PC-9 (cell line): ENCODE results near the gene CNDP1. TPM values are rescaled to one million over a fixed set of nuclear protein-coding genes. Genes with fewer than 3 reads are reported as not detected.

Experiments
- BruUV-seq: library from RNA; stranded (reverse); fragments of 400-500 nt; replicated peaks from 2 replicates; lab custom pipeline; 2021; lab: Mats Ljungman, UMichigan
- CTCF ChIA-PET: fragments of 300-600 bp; sonication (Branson Sonifier 250); formaldehyde crosslinking; loops from one replicate; lab custom pipeline; 2022; ENCODE audit warnings: antibody characterized with exemption; lab: Charles Lee
- POLR2A ChIA-PET: fragments of 300-600 bp; sonication (Branson Sonifier 250); formaldehyde crosslinking; loops from one replicate; lab custom pipeline; 2022; ENCODE audit warnings: antibody characterized with exemption; ENCODE audit not compliant: unreplicated experiment; lab: Charles Lee
- DNase-seq, 2 experiments: peaks; one replicate each; pipeline versions ENCODE4 v3.0.0 to v3.0.0-alpha.2; 2015 to 2022; ENCODE audit warnings: mixed read lengths in 1 of 2
- H2AFZ ChIP-seq: fragments of 200-600 bp; sonication (generic); 2 replicates; pipeline ENCODE4 v1.8.1; 2017; ENCODE audit warnings: antibody characterized with exemption
- H3F3A ChIP-seq: fragments of 200-600 bp; sonication (generic); 2 replicates; pipeline ENCODE4 v1.8.1; 2017; ENCODE audit warnings: antibody characterized with exemption, mild to moderate bottlenecking, low read depth; ENCODE audit not compliant: insufficient read depth
- H3K27ac ChIP-seq: fragments of 200-600 bp; sonication (generic); 2 replicates; pipeline ENCODE4 v1.6.1; 2016; ENCODE audit warnings: mixed run types
- H3K27me3 ChIP-seq: fragments of 200-600 bp; sonication (generic); 2 replicates; pipeline ENCODE4 v1.6.1; 2016; ENCODE audit warnings: low read depth, mixed run types; ENCODE audit not compliant: insufficient read depth
- H3K36me3 ChIP-seq: fragments of 200-600 bp; sonication (generic); 2 replicates; pipeline ENCODE4 v1.6.1; 2016; ENCODE audit warnings: low read depth, mixed run types
- H3K4me1 ChIP-seq: fragments of 200-600 bp; sonication (generic); replicated peaks from 2 replicates; pipeline ENCODE4 v1.6.1; 2016; ENCODE audit warnings: mixed run types; ENCODE audit not compliant: insufficient read depth
- H3K4me2 ChIP-seq: fragments of 200-600 bp; sonication (generic); 2 replicates; pipeline ENCODE4 v1.6.1; 2017; ENCODE audit warnings: mixed run types
- H3K4me3 ChIP-seq: fragments of 200-600 bp; sonication (generic); 2 replicates; pipeline ENCODE4 v1.6.1; 2016; ENCODE audit warnings: mixed run types
- H3K79me2 ChIP-seq: fragments of 200-600 bp; sonication (generic); 2 replicates; pipeline ENCODE4 v1.6.1; 2017; ENCODE audit warnings: low read depth, mixed run types
- H3K9me2 ChIP-seq: fragments of 200-600 bp; sonication (generic); 2 replicates; pipeline ENCODE4 v1.8.1; 2017; ENCODE audit warnings: mild to moderate bottlenecking; ENCODE audit not compliant: insufficient read depth
- H3K9me3 ChIP-seq: fragments of 200-600 bp; sonication (generic); 2 replicates; pipeline ENCODE4 v1.8.1; 2016; ENCODE audit warnings: low read depth; ENCODE audit not compliant: insufficient read depth
- H4K20me1 ChIP-seq: fragments of 200-600 bp; sonication (generic); 2 replicates; pipeline ENCODE4 v1.8.1; 2017; ENCODE audit not compliant: insufficient read depth
- CTCF ChIP-seq: fragments of 200-600 bp; sonication (generic); conservative IDR thresholded peaks from 2 replicates; pipeline ENCODE4 v1.6.1; 2017; ENCODE audit warnings: mixed run types, antibody characterized with exemption, mild to moderate bottlenecking, moderate library complexity
- EZH2 ChIP-seq: fragments of 200-600 bp; sonication (generic); IDR thresholded peaks from 2 replicates; pipeline ENCODE4 v1.8.0; 2017; ENCODE audit warnings: antibody characterized with exemption, low read depth
- intact Hi-C: fragments of 100-400 bp; cut with micrococcal nuclease; formaldehyde crosslinking; loops from one replicate; pipeline ENCODE4 v1.10.0; 2022; ENCODE audit not compliant: unreplicated experiment
- total RNA-seq: library from RNA; stranded (reverse); gene quantifications from 2 replicates; pipeline ENCODE4 v1.2.3, GENCODE V29; 2021

The CNDP1 gene
- total RNA-seq, 1 experiment from 2014 or later, result not detected

GRCh38 chr18:74516271-74517235 lies 17.7 kb upstream of the CNDP1 start:
- H2AFZ ChIP-seq, result no peak overlapping the region
- H3F3A ChIP-seq, result no peaks in the 10 kb centered on the region
- no peaks in the 10 kb centered on the region for H3K9me2 ChIP-seq
- H3K27ac ChIP-seq, result no peak overlapping the region
- no peak overlapping the region for H3K4me3 ChIP-seq
- H4K20me1 ChIP-seq, result no peaks in the 10 kb centered on the region; the same call in 1 of the 2 replicates
- H3K4me2 ChIP-seq, result no peak overlapping the region
- no peak for TF ChIP-seq EZH2
- TF ChIP-seq CTCF, result no peak
- no TSS peak for BruUV-seq
- ChIA-PET POLR2A (no interaction called here), CTCF (no interaction called here)
- no peak for DNase-seq
- intact Hi-C loops, result no loop called here
- H3K4me1 ChIP-seq, result no peaks in the 10 kb centered on the region
- H3K79me2 ChIP-seq, result no peaks in the 10 kb centered on the region
- H3K27me3 ChIP-seq, result no peaks in the 10 kb centered on the region
- H3K9me3 ChIP-seq, result no peaks in the 10 kb centered on the region
- 0 out of 2 replicates have a peak, but pooled peaks cover 8% of the 10 kb centered on the region for H3K36me3 ChIP-seq

- DNase-seq, result no peak
- ChIA-PET CTCF (no interaction called here), POLR2A (no interaction called here)
- H3K27ac ChIP-seq, result no peak overlapping the region
- H3F3A ChIP-seq, result no peaks in the 10 kb centered on the region
- no peak for TF ChIP-seq EZH2
- TF ChIP-seq CTCF, result no peak
- no peak overlapping the region for H3K4me3 ChIP-seq
- no peak overlapping the region for H3K4me2 ChIP-seq
- no TSS peak for BruUV-seq
- H3K36me3 ChIP-seq, result 0 out of 2 replicates have a peak, but pooled peaks cover 4% of the 10 kb centered on the region
- no peaks in the 10 kb centered on the region; the same call in 1 of the 2 replicates for H4K20me1 ChIP-seq
- no peaks in the 10 kb centered on the region for H3K4me1 ChIP-seq
- H3K79me2 ChIP-seq, result no peaks in the 10 kb centered on the region
- no peak overlapping the region for H2AFZ ChIP-seq
- no peaks in the 10 kb centered on the region for H3K9me3 ChIP-seq
- no peaks in the 10 kb centered on the region for H3K27me3 ChIP-seq
- no peaks in the 10 kb centered on the region for H3K9me2 ChIP-seq
- intact Hi-C loops, result no loop called here
Observed at GRCh38 chr18:74517236-74517630, 17.1 kb upstream of the CNDP1 start.

GRCh38 chr18:74518456-74519295 lies 15.6 kb upstream of the CNDP1 start:
- Histone ChIP-seq H3K27ac (no peak overlapping the region), H3K27me3 (no peaks in the 10 kb centered on the region), H3K36me3 (0 out of 2 replicates have a peak, but pooled peaks cover 4% of the 10 kb centered on the region), H3K4me3 (no peak overlapping the region), H4K20me1 (no peaks in the 10 kb centered on the region; the same call in 1 of the 2 replicates), H2AFZ (no peak overlapping the region), H3K9me3 (no peaks in the 10 kb centered on the region), H3K9me2 (no peaks in the 10 kb centered on the region), H3K79me2 (no peaks in the 10 kb centered on the region), H3F3A (0 out of 2 replicates have a peak, but pooled peaks cover 5% of the 10 kb centered on the region), H3K4me1 (no peaks in the 10 kb centered on the region), H3K4me2 (no peak overlapping the region)
- intact Hi-C loops, result no loop called here
- ChIA-PET CTCF (no interaction called here), POLR2A (interaction anchor here (0.6 kb wide), 1 partner anchor 33 kb away, joined by 7 read pairs; no protein-coding TSS in a partner anchor)
- no peak for DNase-seq
- BruUV-seq, result no TSS peak
- TF ChIP-seq CTCF (no peak), EZH2 (no peak)
